Inflammatory macrophage (primary cell): ENCODE data around the gene XXYLT1.
A peak's percentile ranks its signal among the peaks of the same experiment; 100 is the strongest.

Source experiments
- DNase-seq, 2 donors: peaks; one replicate each; pipeline ENCODE4 v3.0.0-alpha.2; 2020 to 2022

The XXYLT1 gene

DNA sequence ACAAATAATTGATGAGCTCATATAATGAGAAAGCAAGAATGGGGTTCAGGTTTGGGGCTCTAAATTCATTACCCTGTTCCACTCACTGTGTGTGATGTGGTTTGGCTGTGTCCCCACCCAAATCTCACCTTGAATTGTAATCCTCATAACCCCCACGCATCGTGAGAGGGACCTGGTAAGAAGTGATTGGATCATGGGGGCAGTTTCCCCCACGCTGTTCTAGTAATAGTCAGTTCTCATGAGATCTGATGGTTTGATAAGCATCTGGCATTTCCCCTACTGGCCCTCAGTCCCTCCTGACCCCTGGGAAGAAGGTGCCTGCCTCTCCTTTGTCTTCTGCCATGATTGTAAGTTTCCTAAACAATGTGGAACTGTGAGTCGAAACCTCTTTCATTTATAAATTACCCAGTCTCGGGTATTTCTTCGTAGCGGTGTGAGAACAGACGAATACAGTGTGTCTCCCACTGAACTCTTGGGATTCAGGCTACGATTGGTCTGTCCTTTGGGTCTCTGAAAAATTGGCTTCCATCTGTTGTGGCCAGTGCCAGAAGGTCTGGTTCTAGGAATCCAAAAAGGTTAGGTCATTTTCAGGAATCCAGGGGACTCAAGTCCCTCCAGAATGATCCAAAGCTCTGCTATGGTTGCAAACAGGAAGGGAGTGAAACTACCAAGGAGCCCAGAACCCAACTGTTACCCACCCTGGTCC is 87.7 kb downstream of the XXYLT1 start:
- no peak for DNase-seq

DNA sequence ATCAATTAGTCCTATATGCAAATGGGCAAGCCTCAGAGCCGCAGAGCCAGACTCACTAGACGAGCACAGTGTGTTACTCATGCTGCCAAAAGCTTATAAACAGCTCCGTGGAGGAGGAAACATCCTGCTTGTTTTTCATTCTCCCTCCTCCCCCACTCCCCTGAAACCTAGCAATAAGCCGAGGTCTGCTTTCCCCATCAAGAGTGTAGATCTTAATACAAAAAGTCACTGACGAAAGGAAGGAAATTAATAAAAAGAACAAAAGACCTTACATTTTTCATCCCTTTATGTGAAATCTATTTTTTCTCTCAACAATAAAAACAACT is 88.5 kb downstream of the XXYLT1 start:
- no peak for DNase-seq

DNA sequence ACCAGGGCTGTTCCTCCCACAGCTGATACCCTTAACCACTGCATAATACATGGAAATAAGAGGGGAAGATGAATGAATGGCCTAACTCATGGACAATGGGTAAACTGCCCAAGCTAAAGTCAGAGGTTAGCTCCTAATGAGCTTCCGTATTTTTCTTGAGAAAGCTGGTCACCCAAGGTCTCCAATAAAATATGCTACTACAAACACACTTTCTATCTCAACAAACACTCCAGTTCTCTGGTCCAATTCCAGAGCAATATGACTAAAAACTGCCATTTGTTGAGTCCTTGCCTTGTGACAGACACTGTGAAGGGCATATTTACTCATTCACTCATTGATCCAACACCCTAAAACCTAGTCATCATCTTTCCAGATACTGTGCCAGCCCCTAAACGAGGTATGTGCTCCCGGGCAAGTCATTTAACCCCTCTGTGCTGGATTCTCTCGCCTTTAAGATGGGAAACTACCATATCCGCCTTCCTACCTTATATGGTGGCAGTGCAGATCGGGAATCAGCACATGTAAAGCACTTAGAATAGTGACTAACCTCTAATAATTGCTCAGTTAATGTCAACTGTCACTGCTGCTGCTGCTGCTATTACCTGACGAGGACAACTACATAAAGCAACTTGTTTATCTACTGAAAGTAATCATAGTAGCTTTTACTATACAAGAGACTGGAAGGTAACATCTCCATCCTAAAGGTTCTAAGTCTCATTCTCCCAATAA is 89.1 kb downstream of the XXYLT1 start:
- DNase-seq: no peak

DNA sequence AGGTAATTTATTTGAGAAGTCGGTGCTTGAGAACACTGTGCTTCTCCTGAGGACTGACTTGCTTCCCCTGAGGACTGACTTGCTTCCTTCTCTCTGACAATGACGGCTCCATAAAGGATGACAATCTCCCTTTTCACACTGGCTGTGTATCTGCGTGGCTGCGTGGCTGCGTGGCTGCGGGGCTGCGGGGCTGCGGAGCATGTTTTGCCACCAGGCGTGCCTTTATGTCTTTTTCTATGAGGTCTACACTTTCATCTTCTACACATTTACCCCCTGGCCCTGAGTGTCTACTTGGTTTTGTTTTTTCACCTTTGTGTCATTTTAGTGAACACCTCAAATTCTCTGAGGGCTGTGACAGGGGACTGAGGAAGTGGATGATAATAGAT is 89.9 kb downstream of the XXYLT1 start:
- DNase-seq: no peak

DNA sequence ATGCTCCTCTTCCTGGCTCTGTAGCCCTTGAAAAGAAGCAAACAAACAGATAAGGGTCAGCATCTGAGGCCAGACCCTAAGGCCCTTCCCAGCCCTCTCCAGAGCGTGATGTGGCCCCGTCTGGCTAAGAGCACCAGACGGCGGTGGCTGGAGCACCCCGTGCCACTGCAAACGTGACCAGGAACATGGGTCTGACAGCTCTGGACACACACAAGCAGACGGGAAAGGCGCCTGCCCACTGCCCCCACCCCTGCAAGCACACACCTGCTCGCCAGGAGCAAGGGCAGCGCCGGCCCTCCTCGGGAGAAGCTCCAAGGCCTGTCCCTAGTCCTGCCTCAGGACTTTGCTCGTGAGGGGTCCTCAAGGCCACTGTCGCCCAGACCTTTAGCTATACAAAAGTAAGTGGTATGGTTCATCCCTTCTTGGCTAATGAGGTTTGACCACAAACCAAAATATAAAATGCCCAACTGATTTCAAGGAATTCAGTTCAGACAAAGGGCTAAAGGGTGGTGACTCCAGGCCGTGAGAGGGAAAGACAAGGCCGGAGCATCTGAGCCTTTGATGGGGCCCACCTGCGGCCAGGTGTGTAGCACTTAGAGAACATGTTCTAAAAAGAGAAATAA is 90.4 kb downstream of the XXYLT1 start:
- no peak for DNase-seq

DNA sequence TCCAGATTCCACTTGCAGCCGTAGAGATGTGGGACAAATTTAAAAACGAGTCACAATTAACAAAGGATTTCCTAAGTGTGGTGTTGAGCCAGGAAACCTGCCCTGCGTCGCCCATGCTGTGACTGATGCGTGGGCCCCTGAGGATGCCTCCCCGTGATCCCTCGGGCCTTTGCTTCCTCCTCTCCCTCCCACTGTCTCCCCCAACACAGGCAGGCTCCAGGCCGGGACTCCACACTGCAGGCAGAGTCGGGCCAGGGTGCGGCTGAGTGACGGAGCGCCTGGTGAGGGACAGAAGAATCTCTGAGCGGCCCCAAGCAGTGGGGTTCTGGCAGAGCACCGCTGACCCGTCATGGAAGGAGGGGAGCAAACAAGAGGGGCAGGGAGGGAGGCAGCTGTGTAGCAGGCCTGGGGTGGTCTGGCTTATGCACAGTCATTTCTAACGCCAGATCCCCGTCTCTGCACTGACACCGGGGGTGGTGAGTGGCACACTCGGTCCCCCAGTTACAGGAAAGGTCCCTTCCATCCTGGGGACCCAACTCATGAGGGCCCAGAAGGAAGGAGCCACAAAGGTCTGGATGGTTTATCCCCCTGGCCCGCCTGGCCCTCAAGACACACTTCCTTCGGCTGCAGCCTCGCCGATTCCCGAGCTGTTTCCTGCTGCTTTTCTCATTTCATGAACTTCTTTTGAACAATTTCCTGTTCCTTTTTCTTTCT is 91.0 kb downstream of the XXYLT1 start:
- peak; percentile 27 to 50 for DNase-seq

DNA sequence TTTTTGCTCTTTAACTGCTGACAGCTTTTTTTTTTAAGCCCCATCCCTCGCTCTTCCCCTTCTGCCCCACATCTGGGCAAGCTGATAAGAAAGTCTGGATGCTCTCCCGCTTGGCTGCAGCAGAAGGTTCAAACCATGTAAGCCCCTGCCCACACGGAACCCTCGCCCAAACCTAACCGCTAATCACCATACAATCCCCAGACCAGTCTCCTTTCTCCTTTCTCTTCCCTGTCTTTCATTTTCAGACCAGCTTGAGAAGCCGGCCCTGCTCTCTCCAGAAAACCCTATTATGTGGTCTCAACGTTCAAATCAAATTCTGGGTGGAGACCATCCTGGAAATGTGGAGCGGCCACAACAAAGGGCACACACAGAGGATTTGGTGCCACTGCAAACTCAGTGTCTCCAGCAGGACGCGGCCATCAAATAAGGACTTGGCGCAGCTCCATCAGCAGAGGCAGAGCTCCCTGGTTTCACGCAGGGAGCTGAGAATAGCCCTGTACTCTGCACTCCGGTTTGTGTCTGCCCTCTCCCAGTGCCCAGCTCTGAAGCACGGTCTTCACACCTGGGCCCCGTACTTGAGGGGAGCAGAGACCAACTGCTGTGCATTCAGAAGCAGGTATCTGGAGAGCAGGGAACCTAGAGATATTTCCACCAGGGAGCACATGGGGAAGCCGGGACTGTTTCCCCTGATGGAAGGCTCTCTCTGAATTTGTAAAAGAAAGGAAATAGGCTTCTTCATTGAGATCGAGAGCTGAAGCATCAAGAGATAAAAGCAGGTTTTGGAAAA is 92.6 kb downstream of the XXYLT1 start:
- DNase-seq: no peak

DNA sequence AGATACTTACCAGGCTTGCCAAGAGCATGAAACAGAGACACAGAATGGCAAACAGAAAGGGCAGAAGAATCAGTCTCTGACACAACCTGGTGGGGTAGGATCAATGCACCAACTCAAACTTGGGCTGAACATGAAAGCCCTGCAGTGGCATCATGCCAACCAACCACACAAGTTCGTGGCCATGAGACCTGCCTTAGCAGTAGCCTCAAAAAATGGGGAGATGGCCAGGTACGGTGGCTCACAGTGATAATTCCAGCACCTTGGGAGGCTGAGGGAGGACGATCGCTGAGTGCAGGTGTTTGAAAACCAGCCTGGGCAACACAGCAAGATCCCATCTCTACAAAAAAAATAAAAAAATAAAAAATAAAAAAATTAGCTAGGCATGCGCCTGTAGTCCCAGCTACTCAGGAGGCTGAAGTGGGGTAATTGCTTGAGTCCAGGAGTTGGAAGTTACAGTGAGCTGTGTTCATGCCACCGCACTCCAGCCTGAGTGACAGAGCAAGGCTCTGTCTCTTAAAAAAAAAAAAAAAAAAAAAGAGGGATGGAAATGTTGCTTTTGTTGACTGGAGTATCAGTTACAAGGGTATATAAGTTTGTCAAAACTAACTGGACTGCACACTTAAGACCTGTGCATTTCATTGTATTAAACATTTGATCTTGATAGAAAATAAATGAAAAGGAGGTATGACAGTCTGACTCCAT is 93.4 kb downstream of the XXYLT1 start:
- DNase-seq: no peak

DNA sequence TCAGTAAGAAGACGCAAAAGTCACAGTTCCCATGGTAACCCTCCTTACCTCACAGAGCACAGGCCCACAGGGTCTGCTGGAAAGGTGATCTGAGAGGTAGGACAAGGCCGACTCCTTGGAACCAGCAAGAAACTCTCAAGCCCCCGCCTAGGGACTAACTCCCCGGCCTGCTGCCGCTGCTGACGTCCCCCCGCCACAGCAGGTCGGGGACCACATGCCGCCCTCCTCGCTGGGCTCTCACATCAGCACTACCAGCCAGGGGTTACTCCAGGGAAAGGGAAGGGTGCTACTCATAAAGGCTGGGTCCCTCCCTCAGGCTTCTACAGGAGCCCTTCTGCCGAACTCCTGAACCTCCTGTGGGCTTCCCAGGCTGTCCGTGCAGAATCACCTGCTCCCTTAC is 94.2 kb downstream of the XXYLT1 start:
- no peak for DNase-seq

DNA sequence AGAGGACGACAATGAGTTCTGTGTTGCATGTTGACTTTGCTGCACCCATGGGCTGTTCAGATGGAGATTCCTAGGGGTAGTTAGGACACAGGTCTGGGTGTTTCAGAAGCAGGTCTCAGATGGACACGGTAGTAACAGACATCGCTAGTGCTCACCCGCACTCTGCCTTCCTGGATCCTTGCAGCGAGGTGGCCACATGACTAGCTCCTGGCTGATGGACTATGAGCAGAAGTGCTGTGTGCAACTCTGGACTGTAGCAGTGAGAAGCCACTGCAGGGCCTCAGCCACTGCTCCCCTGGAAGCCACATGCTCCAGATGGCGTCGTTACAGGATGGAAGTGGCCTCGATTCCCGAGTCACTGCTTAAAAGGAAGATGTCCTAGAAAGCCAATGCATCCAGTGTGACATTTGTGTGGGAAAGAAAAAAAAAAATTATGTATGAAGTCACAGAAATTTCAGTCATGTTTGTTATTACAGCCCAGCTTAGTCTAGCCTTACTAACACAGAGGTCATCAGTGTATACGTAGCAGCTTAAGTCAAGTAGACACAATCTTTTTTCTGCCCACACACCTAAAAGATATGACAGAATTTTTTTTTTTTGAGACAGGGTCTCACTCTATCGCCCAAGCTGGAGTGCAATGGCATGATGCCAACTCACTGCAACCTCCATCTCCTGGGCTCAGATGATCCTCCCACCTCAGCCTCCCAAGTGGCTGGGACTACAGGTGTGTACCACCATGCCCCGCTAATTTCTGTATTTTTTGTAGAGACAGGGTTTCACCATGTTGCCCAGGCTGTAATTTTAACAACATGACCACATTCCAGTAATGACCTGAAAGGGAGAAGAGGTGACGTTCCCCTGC is 95.3 kb downstream of the XXYLT1 start:
- DNase-seq: no peak

DNA sequence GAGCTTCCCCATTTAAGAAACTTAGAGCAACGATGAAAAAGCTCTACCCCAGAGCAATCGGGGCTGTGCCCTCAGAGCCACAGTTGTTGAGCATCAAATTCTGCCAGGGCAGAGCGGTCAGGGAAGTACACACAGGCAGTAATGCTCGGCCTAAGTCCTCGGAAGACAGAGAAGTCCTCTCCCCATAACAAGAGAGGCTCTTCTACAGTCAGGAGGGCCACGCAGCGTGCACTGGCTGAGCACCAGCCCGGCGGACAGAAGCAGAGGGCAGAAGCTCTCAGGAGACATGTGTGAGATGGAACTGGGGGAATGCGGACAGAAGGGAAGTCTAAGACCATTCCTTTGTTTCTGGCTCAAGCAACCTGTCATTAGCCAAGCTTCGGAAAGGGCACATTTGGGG is 95.9 kb downstream of the XXYLT1 start:
- DNase-seq: no peak

DNA sequence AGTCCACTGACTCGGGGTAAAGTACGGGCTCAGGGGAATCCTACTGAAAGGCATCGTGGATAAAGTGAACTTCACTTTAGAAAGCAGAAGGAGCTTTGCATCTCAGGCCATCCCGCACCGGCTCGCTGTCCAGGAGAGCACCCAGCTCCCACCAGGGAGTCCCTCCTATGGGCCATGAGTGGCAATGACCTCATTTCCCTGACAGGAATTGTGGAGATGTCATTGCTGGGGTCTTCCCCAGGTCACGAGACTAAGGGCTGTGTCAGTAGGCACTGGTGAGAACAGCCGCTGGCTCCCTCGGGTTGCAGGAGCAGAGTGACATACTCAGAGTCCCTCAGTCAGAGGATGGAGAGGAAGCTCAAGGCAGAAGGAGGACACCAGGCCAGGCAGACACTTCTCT is 97.3 kb downstream of the XXYLT1 start:
- no peak for DNase-seq

DNA sequence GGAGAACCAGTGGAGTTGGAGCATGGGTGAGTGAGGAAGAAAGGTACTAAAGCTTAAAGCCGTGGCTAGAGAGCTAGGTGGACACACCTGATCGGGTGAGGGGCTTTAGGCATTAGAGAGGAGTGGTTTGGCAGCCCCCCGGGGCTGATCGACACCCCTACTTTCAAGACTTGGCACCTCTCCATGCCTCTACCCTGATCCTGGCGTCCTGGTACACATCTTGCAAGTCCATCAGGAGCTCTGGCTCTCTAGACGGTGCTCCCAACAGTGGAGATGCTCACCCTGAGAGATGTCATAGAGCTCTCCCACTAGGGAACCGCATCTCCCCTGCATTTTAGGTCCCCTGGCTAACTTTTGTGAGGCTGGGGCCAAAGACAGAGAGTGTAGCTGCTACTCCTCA is 98.1 kb downstream of the XXYLT1 start:
- DNase-seq: no peak

DNA sequence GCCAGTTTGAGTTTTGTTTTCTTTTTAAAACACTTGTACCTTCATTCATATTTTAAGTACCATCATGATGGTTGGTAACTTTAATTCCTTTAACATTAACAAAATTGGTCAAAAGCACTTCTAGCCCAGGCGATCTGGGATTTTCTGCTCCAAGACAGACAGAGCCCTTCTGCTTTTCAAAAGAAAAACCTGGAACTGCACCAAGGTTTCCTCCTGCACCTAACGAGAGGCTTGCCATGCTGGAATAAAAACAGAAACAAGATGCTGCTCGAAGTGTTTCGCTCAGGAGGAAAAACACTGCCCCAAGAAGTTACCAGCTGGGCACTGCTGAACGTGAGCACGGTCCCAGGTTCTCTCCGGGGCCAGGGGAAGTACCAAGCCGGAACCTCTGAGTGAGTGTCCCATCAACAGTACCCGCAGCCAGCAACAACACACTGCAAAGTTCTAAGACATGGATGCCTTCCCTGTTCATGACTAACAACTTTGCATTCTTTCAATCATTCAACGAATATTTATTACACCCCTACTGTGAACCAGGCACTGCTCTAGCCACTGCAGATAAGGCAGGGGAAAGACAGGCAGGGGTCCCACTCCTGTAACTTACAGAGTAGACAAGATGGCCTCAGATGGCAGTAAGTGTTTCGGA is 98.8 kb downstream of the XXYLT1 start:
- DNase-seq: no peak

DNA sequence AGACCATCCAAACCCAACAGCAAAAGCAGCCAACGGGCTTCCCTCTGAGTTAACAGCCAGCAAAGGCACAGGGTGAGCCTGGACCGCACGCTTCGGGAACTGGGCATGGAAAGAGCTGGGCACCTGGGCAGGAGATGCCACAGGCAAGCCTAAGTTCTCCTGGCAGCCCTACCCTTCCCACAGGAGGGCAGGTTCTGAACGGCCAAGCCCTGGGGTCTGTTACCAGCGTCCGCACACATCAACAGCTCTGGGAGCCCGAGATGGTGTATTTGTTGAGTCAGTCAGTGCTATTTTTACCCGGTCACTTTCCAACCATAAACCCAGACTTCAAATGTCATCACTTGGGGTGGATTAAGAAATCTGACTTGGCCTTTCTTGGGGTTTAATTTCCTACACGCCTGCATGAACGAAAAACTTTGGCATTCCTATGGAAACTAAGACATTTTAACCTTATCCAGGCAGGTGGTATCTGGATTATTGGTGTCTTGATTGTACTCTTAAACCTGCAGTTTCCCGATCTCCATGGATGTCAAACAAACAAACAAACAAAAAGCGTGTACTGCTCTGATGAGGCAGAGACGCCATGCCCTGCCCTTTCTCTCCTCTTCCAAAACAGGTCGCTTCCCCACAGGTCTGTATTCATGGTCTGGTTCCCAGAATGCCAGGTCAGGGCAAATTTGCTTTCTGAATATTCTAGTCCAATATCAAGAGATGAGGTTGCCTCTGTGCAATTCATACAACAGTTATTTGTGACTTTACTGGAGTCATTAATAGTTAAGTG is 99.7 kb downstream of the XXYLT1 start:
- no peak for DNase-seq

DNA sequence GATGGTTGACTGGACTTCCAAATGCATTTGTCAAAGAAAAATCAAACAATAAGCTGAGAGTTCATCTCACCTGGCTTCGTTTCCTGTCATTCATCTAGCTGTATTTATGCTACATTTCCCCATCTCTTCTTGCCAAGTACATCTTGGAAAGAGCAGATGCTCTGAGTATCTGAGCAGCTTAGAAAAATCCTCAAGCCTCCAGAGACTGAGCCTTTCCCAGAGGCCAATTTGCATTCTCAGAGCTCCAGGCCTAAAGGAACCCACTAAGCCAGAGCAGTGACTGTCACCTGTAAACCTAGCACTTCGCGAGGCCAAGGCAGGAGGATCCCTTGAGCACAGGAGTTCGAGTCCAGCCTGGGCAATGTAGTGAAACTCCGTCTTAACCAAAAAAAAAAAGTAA is 100.5 kb downstream of the XXYLT1 start:
- DNase-seq: no peak

DNA sequence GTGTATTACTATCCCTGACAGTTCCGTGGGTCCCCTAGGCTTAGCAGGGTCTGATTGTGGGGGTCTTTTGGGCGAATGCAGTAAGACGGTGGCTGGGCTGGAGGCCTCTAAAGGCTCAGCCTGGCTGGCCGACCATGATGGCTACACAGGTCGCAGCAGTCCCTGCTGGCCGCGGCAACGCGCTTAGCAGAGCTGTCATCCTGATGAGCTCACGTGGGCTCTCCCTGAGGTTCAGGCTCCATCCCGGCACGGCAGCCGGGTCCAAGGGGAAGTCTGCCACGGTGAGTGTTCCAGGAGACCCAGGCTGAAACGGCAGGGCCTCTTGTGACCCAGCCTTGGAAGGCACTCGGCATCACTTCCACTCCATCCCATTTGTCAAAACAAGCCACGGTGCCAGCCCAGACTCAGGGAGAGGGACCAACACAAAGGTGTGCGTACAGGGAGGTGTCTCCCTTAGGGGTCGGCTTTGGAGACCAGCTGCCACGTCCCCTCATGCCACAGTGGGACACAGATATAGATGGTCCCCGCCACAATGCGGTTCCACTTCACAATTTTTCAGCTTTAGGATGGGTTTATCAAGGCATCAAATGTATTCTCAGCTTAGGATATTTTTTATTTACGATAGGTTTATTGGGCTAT is 101.8 kb downstream of the XXYLT1 start:
- no peak for DNase-seq

DNA sequence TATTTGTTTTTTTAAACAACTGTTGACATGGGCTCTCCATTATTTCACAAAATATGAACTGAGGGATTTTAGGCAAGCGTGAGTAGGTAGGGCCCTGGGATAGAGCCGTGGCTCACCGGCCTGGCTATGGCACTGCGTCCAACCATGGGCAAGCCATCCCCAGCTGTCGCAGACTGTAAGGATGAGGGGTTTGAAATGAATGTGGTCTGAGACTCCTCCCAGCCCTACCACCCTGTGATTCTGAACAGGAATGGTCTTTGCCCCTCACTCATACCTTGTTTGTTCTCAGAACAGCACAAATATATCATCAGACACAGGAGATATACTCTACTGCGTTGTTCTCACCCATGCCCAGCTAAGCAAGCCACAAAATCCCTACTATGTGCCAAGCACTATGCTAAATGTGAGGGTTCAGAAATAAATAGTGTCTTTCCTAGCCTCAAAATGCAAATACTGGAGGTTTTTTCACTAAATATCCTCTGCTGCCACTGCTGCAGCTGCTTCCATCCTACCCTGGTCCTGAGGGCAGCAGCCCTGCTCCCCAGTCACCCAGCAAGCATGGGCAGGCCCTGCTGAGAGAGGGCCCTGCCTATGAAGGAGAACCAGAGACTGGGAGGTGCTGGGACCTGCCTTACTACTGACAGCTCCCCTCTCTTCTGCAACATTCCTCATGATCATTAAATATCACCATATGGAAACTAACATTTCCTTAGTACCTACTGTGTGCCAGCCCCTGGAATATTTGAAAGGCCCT is 102.8 kb downstream of the XXYLT1 start:
- no peak for DNase-seq
